HL-60 (cell line): Measurements from ENCODE around the gene TENM4.

Source experiments
- CTCF ChIP-seq: IDR thresholded peaks from one replicate; pipeline ENCODE4 v1.5.1; 2011; ENCODE audit warnings: low read length, control low read depth, inconsistent platforms; ENCODE audit not compliant: insufficient read depth
- GABPA ChIP-seq: IDR thresholded peaks from 2 replicates; pipeline ENCODE4 v1.6.1; 2012; ENCODE audit warnings: low read depth
- POLR2AphosphoS5 ChIP-seq: IDR thresholded peaks from 2 replicates; pipeline ENCODE4 v1.6.1; 2012; ENCODE audit warnings: low read depth
- REST ChIP-seq: IDR thresholded peaks from 2 replicates; pipeline ENCODE4 v1.6.1; 2012; ENCODE audit warnings: low read depth; ENCODE audit not compliant: insufficient replicate concordance

DNA sequence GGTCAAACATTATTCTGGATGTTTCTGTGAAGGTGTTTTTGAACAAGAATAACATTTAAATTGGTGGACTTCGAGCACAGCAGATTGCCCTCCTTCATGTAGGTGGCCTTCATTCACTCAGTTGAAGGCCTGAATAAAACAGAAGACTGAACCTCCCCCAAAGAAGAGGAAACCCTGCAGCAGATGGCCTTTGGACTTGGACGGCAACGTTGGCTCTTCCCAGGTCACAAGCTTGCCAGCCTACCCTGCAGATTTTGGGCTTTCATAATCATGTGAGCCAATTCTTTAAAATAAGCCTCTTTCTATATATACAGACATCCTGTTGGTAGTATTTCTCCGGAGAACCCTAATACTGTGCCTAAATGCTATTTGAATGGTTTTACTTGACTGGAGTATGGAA lies 434.0 kb downstream of the TENM4 start:
- TF ChIP-seq POLR2AphosphoS5 (no peak), CTCF (no peak), REST (no peak), GABPA (no peak)
